Type B pancreatic cell (in vitro differentiated cells): ENCODE results near the gene KCNV2. TPM values are rescaled to one million over a fixed set of nuclear protein-coding genes. Genes with fewer than 3 reads are reported as not detected.
"Not testable (repeated sequence)": the region's sequence is repeated elsewhere in the genome, so short reads cannot be mapped to it uniquely, and the experiment has no call there.

ENCODE experiments used
- DNase-seq: peaks from one replicate; pipeline ENCODE4 v3.0.0; 2021; ENCODE audit warnings: mixed read lengths; ENCODE audit not compliant: unreplicated experiment; ENCODE audit errors: extremely low spot score
- H3K27ac Mint-ChIP-seq: 2 replicates; pipeline ENCODE4 v1.8.0; 2021; ENCODE audit warnings: mild to moderate bottlenecking, mixed read lengths
- H3K27me3 Mint-ChIP-seq: 2 replicates; pipeline ENCODE4 v1.8.0; 2021; ENCODE audit warnings: mixed read lengths
- H3K36me3 Mint-ChIP-seq: 2 replicates; pipeline ENCODE4 v1.8.0; 2021; ENCODE audit warnings: mixed read lengths
- H3K4me1 Mint-ChIP-seq: one replicate; pipeline ENCODE4 v1.8.0; 2021; ENCODE audit warnings: mixed read lengths; ENCODE audit not compliant: unreplicated experiment
- H3K4me3 Mint-ChIP-seq: 2 replicates; pipeline ENCODE4 v1.8.0; 2021; ENCODE audit warnings: mild to moderate bottlenecking, mixed read lengths
- H3K9me3 Mint-ChIP-seq: 2 replicates; pipeline ENCODE4 v1.8.0; 2021; ENCODE audit warnings: mixed read lengths
- total RNA-seq: library from RNA; stranded (reverse); gene quantifications from 2 replicates; pipeline ENCODE4 v1.2.1, GENCODE V29; 2021; ENCODE audit warnings: low replicate concordance
- TF ChIP-seq, protein P1 (sequence below): fragments of 200-600 bp; sonication (generic); conservative IDR thresholded peaks from 2 replicates; pipeline ENCODE4 v1.5.0; 2021; ENCODE audit warnings: antibody characterized with exemption, mild to moderate bottlenecking

The KCNV2 gene
- total RNA-seq, 1 donor from 2014 or later: not detected

- TF ChIP-seq, protein P1, sequence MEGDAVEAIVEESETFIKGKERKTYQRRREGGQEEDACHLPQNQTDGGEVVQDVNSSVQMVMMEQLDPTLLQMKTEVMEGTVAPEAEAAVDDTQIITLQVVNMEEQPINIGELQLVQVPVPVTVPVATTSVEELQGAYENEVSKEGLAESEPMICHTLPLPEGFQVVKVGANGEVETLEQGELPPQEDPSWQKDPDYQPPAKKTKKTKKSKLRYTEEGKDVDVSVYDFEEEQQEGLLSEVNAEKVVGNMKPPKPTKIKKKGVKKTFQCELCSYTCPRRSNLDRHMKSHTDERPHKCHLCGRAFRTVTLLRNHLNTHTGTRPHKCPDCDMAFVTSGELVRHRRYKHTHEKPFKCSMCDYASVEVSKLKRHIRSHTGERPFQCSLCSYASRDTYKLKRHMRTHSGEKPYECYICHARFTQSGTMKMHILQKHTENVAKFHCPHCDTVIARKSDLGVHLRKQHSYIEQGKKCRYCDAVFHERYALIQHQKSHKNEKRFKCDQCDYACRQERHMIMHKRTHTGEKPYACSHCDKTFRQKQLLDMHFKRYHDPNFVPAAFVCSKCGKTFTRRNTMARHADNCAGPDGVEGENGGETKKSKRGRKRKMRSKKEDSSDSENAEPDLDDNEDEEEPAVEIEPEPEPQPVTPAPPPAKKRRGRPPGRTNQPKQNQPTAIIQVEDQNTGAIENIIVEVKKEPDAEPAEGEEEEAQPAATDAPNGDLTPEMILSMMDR: no peak
- H3K36me3 Mint-ChIP-seq: peaks cover 3% of the 10 kb centered on the region
Measured at GRCh38 chr9:2704504-2704903, 12.8 kb upstream of the KCNV2 start.

DNA sequence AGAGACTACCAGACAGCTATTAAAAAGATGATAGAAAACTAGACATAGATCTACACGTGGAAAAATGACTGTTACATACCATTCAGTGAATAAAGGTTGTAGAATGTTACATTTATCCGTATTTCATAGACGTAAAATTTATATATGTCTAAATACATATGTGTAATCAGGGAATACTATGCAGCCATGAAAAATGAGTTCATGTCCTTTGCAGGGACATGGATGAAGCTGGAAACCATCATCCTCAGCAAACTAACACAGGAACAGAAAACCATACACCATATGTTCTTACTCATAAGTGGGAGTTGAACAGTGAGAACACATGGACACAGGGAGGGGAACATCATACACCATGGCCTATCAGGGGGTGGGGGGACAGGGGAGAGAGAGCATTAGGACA lies 10.1 kb upstream of the KCNV2 start:
- H3K27ac Mint-ChIP-seq, H3K4me3 Mint-ChIP-seq, DNase-seq, H3K9me3 Mint-ChIP-seq, H3K4me1 Mint-ChIP-seq, H3K36me3 Mint-ChIP-seq, H3K27me3 Mint-ChIP-seq: not testable (repeated sequence)

More at GRCh38 chr9:2704504-2704903, 12.8 kb upstream of the KCNV2 start:
- peaks cover 4% of the 10 kb centered on the region for H3K9me3 Mint-ChIP-seq
- no peak for DNase-seq
- H3K27ac Mint-ChIP-seq: no peak overlapping the region
- H3K4me3 Mint-ChIP-seq: no peak overlapping the region
- peaks cover 22% of the 10 kb centered on the region for H3K4me1 Mint-ChIP-seq
- peaks cover 4% of the 10 kb centered on the region for H3K27me3 Mint-ChIP-seq

DNA sequence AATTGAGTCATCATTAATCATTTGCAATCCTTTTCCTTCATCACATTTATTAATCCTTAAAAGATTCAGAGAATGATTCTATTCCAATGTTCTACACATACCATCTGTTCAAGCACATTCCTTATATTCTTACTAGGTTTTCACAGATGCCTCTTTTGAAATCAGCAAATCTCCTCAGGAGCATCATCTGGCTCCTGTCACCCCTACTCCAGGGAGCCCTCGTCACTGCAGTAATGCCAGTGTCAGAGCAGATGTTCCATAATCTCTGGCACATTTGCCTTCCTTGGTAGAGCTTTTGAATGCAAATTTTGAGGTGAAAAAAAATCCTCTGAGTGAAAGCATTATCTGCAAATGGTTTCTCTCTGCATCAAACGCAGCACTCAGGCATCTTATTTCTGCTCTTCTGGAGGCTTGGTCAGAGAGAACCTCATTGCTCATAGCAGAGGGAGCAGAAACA lies 7.6 kb upstream of the KCNV2 start:
- TF ChIP-seq, protein P1: no peak
- H3K9me3 Mint-ChIP-seq: peaks cover 4% of the 10 kb centered on the region
- no peaks in the 10 kb centered on the region for H3K4me1 Mint-ChIP-seq
- H3K27me3 Mint-ChIP-seq: no peaks in the 10 kb centered on the region
- H3K27ac Mint-ChIP-seq: no peak overlapping the region
- H3K4me3 Mint-ChIP-seq: no peak overlapping the region
- no peak for DNase-seq
- H3K36me3 Mint-ChIP-seq: peaks cover 3% of the 10 kb centered on the region

DNA sequence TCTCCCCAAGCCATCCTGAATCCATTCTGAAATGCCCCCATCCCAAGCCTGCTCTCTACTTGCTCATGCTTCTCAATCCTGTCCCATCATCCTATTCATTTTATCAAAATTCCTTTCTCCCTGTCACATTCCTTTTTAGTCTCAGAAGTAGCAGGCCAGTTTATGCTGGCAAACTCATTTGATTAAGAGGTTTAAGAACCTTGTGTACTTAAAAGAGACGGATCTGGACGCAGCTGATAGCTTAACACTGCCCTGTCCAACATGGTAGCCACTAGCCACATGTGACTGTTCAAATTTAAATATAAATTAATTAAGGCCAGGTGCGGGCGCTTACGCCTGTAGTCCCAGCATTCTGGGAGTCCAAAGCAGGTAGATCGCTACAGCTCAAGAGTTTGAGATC lies 5.6 kb upstream of the KCNV2 start:
- no peaks in the 10 kb centered on the region for H3K27me3 Mint-ChIP-seq
- TF ChIP-seq, protein P1: no peak
- H3K9me3 Mint-ChIP-seq: peaks cover 3% of the 10 kb centered on the region
- no peak overlapping the region for H3K27ac Mint-ChIP-seq
- DNase-seq: no peak
- H3K36me3 Mint-ChIP-seq: peaks cover 3% of the 10 kb centered on the region
- no peaks in the 10 kb centered on the region for H3K4me1 Mint-ChIP-seq
- H3K4me3 Mint-ChIP-seq: no peak overlapping the region

- no peaks in the 10 kb centered on the region for H3K27me3 Mint-ChIP-seq
- H3K4me3 Mint-ChIP-seq: no peak overlapping the region
- H3K4me1 Mint-ChIP-seq: peaks cover 7% of the 10 kb centered on the region
- TF ChIP-seq, protein P1: no peak
- no peaks in the 10 kb centered on the region for H3K9me3 Mint-ChIP-seq
- peaks cover 11% of the 10 kb centered on the region for H3K36me3 Mint-ChIP-seq
- H3K27ac Mint-ChIP-seq: no peak overlapping the region
- no peak for DNase-seq
Measured at GRCh38 chr9:2718001-2718697, 839 bp downstream of the KCNV2 start.

- H3K9me3 Mint-ChIP-seq: no peaks in the 10 kb centered on the region
- no peak overlapping the region for H3K4me3 Mint-ChIP-seq
- DNase-seq: no peak
- TF ChIP-seq, protein P1: no peak
- no peak overlapping the region for H3K27ac Mint-ChIP-seq
- no peaks in the 10 kb centered on the region for H3K27me3 Mint-ChIP-seq
- peaks cover 10% of the 10 kb centered on the region for H3K4me1 Mint-ChIP-seq
- H3K36me3 Mint-ChIP-seq: peaks cover 9% of the 10 kb centered on the region
Measured at GRCh38 chr9:2718698-2719033, 1.4 kb downstream of the KCNV2 start.
